RWPE1 (cell line): Measurements from ENCODE around the gene TTC38.

Experiments
- CTCF ChIA-PET: fragments of 350-600 bp; sonication (Branson Sonifier 250); formaldehyde crosslinking; extraction: SDS; loops from one replicate; lab custom pipeline; 2021; lab: Yijun Ruan, JAX
- POLR2A ChIA-PET: fragments of 400-600 bp; formaldehyde crosslinking; extraction: SDS; loops from one replicate; lab custom pipeline; 2020; ENCODE audit warnings: antibody characterized with exemption; ENCODE audit not compliant: low non-redundant PET; lab: Yijun Ruan, JAX
- DNase-seq: peaks from one replicate; pipeline ENCODE4 v3.0.0; 2012; ENCODE audit warnings: low spot score
- H3K27ac ChIP-seq: fragments of 450-650 bp; 2 replicates; pipeline ENCODE4 v1.5.1; 2017
- CTCF ChIP-seq: fragments of 450-650 bp; conservative IDR thresholded peaks from 2 replicates; pipeline ENCODE4 v1.5.1; 2017; ENCODE audit warnings: low read depth, mild to moderate bottlenecking

TTC38 gene

GRCh38 chr22:46287873-46288751 is 20.3 kb downstream of the TTC38 start:
- no peak for TF ChIP-seq CTCF
- CTCF ChIA-PET: no interaction called here

GRCh38 chr22:46288846-46289243 is 21.0 kb downstream of the TTC38 start:
- no peak overlapping the region for H3K27ac ChIP-seq

More at GRCh38 chr22:46287873-46288751, 20.3 kb downstream of the TTC38 start:
- DNase-seq: no peak
- POLR2A ChIA-PET: no interaction called here
- peak overlapping the region; percentile 22 for H3K27ac ChIP-seq

GRCh38 chr22:46289244-46289891 is 21.6 kb downstream of the TTC38 start:
- POLR2A ChIA-PET: no interaction called here
- DNase-seq: no peak
- no peak overlapping the region for H3K27ac ChIP-seq
- no peak for TF ChIP-seq CTCF
- CTCF ChIA-PET: no interaction called here

More at GRCh38 chr22:46288846-46289243, 21.0 kb downstream of the TTC38 start:
- POLR2A ChIA-PET: no interaction called here
- TF ChIP-seq CTCF: no peak
- CTCF ChIA-PET: no interaction called here
- DNase-seq: no peak

GRCh38 chr22:46290121-46290842 is 22.5 kb downstream of the TTC38 start:
- POLR2A ChIA-PET: no interaction called here
- no peak overlapping the region for H3K27ac ChIP-seq
- CTCF ChIA-PET: no interaction called here
- no peak for TF ChIP-seq CTCF
- no peak for DNase-seq

GRCh38 chr22:46290843-46291785 is 23.3 kb downstream of the TTC38 start:
- CTCF ChIA-PET: interaction anchor here (0.6 kb wide), 1 partner anchor 265 kb away, joined by 4 read pairs; no protein-coding TSS in a partner anchor
- POLR2A ChIA-PET: no interaction called here
- TF ChIP-seq CTCF: no peak
- H3K27ac ChIP-seq: no peak overlapping the region
- no peak for DNase-seq
